GM12874 (cell line): ENCODE measurements around the gene TMEM156.

Experiments
- TF ChIP-seq, protein P1 (sequence below): IDR thresholded peaks from 2 replicates; pipeline ENCODE4 v1.5.1; 2011; ENCODE audit warnings: low read depth, mild to moderate bottlenecking, control low read depth, low read length, moderate library complexity; ENCODE audit not compliant: insufficient read depth

Gene TMEM156

DNA sequence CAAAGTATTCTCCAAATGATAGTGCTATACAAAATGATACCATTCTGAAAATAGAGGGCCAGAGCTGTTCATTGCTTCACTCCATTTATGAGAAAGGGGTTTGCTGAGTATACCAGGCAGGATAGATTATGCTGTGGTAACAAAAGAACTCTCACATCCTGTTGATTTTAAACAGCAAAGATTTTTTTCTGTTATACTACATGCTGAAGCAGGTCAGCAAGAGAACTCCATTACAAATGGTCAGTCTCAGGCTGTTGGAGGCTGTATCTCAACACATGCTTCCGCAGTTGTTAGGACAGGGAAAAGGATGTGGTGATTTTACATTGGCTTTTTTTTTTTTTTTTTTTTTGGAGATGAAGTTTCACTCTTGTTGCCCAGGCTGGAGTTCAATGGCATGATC is 16.1 kb upstream of the TMEM156 start:
- TF ChIP-seq, protein P1, sequence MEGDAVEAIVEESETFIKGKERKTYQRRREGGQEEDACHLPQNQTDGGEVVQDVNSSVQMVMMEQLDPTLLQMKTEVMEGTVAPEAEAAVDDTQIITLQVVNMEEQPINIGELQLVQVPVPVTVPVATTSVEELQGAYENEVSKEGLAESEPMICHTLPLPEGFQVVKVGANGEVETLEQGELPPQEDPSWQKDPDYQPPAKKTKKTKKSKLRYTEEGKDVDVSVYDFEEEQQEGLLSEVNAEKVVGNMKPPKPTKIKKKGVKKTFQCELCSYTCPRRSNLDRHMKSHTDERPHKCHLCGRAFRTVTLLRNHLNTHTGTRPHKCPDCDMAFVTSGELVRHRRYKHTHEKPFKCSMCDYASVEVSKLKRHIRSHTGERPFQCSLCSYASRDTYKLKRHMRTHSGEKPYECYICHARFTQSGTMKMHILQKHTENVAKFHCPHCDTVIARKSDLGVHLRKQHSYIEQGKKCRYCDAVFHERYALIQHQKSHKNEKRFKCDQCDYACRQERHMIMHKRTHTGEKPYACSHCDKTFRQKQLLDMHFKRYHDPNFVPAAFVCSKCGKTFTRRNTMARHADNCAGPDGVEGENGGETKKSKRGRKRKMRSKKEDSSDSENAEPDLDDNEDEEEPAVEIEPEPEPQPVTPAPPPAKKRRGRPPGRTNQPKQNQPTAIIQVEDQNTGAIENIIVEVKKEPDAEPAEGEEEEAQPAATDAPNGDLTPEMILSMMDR: no peak

DNA sequence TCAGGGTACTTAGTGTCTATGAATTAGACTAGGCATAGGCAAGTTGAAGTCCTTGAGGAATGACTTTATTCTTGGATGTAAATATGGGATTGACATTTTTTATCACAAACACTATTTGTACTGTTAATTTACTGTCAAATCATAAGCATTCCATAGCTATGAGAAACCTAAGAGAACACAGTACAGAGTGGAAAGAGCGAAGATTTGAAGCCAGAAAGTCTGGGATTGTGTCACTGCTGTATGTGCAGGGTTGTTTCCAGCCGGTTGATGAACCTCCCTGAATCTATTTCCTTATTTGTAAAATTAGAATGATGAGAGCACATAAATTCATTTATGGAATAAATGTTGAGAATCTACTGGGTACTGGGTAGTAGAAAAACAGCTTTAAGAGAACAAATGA is 15.5 kb upstream of the TMEM156 start:
- TF ChIP-seq, protein P1: no peak

DNA sequence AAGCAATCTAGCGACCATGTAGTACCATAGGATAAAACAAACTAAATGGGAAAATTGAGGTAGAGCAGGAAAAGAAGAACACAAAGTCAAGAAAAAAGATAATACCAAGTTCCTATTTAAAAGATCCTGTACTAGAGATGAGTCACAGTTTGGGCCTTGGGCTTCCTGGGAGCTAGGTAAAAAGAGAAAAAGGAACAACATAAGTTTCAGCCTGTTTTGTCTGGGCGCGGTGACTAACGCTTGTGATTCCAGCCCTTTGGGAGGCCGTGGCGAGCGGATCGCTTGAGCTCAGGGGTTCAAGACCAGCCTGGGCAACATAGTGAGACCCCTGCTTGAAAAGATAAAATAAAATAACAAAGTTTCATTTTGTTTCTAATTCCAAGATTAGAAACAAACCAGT is 14.0 kb upstream of the TMEM156 start:
- TF ChIP-seq, protein P1: no peak

DNA sequence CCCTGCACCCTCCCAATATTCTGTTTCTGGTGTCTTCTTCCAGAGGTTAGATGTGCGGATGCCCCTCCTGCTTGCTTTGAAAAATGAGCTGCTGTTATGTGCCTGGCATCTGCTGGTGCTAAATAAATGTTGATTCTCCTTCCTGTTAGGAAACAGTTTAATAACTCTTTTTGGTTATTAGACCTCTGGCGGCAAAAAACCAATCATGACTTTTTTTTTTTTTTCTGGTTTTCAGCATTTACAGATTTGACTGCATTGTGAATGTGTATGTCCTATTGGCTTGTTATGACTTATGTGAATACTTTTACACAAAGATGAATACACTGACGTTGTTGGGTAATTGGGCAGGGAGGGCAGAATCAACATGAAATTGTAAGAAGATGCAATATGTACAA is 13.6 kb upstream of the TMEM156 start:
- TF ChIP-seq, protein P1: no peak

DNA sequence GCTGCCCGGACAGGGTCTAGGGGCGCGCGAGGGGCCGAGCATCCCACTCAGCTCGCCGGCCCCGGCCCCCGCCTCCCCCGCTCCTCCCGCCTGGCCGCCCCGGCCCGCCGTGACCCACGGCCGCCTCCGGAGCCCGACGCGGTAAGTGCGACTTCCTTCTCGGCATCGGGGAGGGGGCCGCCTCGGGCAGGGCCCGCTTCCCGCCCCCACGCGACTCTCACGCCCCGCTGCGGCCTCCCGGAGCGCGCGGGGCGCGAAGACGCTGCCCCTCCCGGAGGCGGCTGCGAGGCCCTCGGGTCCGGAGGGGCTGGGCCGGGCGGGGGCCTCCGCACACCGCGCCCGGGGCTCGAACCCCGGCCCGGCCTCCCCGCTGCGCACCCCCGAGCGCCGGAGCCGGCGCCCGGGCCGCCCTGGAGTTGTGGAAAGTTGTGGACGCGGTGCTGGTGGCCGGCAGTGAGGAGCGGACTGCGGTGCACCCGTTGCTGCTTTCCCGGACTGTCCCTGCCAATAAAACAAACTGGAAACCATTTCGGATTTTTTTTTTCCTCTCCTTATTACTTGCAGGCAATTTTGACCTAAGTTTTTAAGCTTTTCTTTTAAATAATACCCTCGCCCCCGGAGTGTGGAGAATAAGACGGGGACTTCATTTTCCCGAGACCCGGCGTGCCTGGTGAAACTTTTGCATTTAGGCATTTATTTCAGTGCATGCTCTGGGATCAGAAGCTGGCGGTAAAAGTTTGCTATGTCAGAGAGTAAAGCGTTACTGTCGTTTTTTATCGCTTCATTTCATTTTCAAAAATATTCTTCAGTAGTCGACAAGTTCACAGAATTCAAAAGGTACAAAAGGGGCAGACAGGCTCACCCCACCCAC is 13.0 kb upstream of the TMEM156 start:
- TF ChIP-seq, protein P1: no peak

DNA sequence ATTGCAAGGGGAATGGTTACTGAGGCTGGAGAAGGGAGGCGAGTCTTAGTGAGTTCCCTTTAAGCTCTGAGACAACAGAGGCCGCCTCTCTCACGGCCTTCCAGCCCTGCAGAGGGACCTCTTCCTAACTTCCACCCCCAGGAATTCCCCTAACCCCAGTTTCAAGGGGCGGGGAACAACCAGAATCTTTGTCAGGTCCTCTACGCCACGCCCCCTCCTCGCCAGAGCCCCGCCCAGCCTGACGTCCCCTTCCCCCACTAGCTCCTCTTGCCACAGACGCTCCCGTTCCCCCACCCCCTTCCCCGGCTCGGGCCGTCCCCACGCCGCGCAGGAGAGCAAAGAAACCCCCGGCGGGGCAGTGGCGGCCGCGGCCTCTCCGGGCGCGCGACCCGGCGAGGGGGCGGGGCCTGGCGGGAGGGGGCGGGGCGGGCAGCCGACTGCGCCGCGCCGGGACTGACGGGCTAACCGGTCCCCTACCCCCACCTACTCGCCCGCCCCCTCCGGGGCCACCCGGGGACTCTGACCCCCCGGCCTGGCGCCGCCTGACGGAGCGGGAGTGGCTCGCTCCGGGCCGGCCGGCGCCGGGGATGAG is 12.3 kb upstream of the TMEM156 start:
- TF ChIP-seq, protein P1: no peak

DNA sequence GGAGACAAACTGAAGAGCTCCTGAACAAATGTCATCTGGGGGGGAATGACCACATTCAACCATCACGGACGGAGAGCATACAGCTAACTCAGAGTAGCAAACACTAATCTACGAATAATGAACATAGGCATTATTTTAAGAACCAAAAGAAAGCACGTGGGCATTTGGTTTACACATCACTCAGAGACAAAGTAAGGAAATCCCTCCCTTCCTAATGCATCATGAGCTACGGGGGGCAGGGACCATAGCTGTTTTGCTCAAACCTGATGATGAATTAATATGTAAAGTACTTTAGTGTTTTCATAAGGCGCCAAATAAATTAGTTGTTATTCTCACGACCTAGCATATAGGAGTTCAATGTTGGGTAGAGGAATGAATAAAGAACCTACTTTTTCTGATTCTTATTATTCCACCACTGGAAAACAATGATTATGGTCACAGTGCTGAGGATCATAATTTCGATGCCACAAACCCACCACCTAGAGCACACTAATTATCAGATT is 11.7 kb upstream of the TMEM156 start:
- TF ChIP-seq, protein P1: no peak
